PC-3 (cell line): ENCODE data around the gene PXMP4. TPM values are rescaled to one million over a fixed set of nuclear protein-coding genes. Genes with fewer than 3 reads are reported as not detected.

Experiments
- ATAC-seq: fragments of 200-7000 bp; cut with Tn5 transposase; 2 replicates; pipeline ENCODE4 v1.9.1; 2020; ENCODE audit warnings: mild to moderate bottlenecking, moderate library complexity
- BruUV-seq: library from RNA; stranded (reverse); fragments of 400-500 nt; replicated peaks from 2 replicates; lab custom pipeline; 2021; lab: Mats Ljungman, UMichigan
- CTCF ChIA-PET: fragments of 300-600 bp; sonication (Branson Sonifier 250); formaldehyde crosslinking; loops from one replicate; lab custom pipeline; 2022; ENCODE audit warnings: antibody characterized with exemption; lab: Charles Lee
- POLR2A ChIA-PET: fragments of 300-600 bp; sonication (Branson Sonifier 250); formaldehyde crosslinking; loops from one replicate; lab custom pipeline; 2022; ENCODE audit warnings: antibody characterized with exemption; ENCODE audit not compliant: unreplicated experiment; lab: Charles Lee
- DNase-seq: peaks from one replicate; pipeline ENCODE4 v3.0.0-alpha.2; 2015
- H2AFZ ChIP-seq: fragments of 300-600 bp; sonication (generic); 2 replicates; pipeline ENCODE4 v1.6.0; 2016; ENCODE audit warnings: antibody characterized with exemption, low read length
- H3F3A ChIP-seq: fragments of 300-600 bp; sonication (generic); one replicate; pipeline ENCODE4 v1.6.0; 2017; ENCODE audit warnings: antibody characterized with exemption, low read length, control low read depth, mild to moderate bottlenecking; ENCODE audit not compliant: unreplicated experiment
- H3K27ac ChIP-seq: fragments of 300-600 bp; sonication (generic); 2 replicates; pipeline ENCODE4 v1.5.1; 2016; ENCODE audit warnings: mild to moderate bottlenecking, low read length
- H3K27me3 ChIP-seq: fragments of 300-600 bp; sonication (generic); 2 replicates; pipeline ENCODE4 v1.6.1; 2016; ENCODE audit warnings: low read length, mixed read lengths
- H3K36me3 ChIP-seq: fragments of 300-600 bp; sonication (generic); 2 replicates; pipeline ENCODE4 v1.6.1; 2016; ENCODE audit warnings: low read depth, mixed run types, low read length, mixed read lengths
- H3K4me1 ChIP-seq: fragments of 300-600 bp; sonication (generic); 2 replicates; pipeline ENCODE4 v1.5.1; 2016; ENCODE audit warnings: low read length; ENCODE audit not compliant: insufficient read depth
- H3K4me2 ChIP-seq: fragments of 300-600 bp; sonication (generic); 2 replicates; pipeline ENCODE4 v1.6.0; 2016; ENCODE audit warnings: low read length
- H3K4me3 ChIP-seq: fragments of 300-600 bp; sonication (generic); 2 replicates; pipeline ENCODE4 v1.5.1; 2016; ENCODE audit warnings: mild to moderate bottlenecking, low read length, mixed read lengths
- H3K79me2 ChIP-seq: fragments of 300-600 bp; sonication (generic); 2 replicates; pipeline ENCODE4 v1.6.1; 2017; ENCODE audit warnings: low read length, mixed read lengths
- H3K9ac ChIP-seq: fragments of 300-600 bp; sonication (generic); 2 replicates; pipeline ENCODE4 v1.6.0; 2016; ENCODE audit warnings: mild to moderate bottlenecking, low read length
- H3K9me2 ChIP-seq: fragments of 300-600 bp; sonication (generic); replicated peaks from 2 replicates; pipeline ENCODE4 v1.6.1; 2016; ENCODE audit warnings: mixed run types, low read length, mixed read lengths
- H3K9me3 ChIP-seq: fragments of 300-600 bp; sonication (generic); 2 replicates; pipeline ENCODE4 v1.6.1; 2016; ENCODE audit warnings: low read length, mixed read lengths
- H4K20me1 ChIP-seq: fragments of 300-600 bp; sonication (generic); 2 replicates; pipeline ENCODE4 v1.6.1; 2016; ENCODE audit warnings: low read length, mixed read lengths
- EZH2 ChIP-seq: fragments of 300-600 bp; sonication (generic); IDR thresholded peaks from one replicate; pipeline ENCODE4 v1.6.1; 2017; ENCODE audit warnings: antibody characterized with exemption, mild to moderate bottlenecking, low read length; ENCODE audit not compliant: unreplicated experiment
- EZH2phosphoT487 ChIP-seq: fragments of 300-600 bp; sonication (generic); IDR thresholded peaks from 2 replicates; pipeline ENCODE4 v1.6.1; 2018; ENCODE audit warnings: mild to moderate bottlenecking, antibody characterized with exemption, low read length, borderline replicate concordance
- intact Hi-C: fragments of 100-400 bp; cut with micrococcal nuclease; formaldehyde crosslinking; loops from 2 replicates; pipeline ENCODE4 v1.9.0; 2023
- total RNA-seq: library from RNA; depleted of rRNA; stranded (reverse); fragments of >200 nt; gene quantifications from 2 replicates; pipeline ENCODE4 v1.2.3, GENCODE V29; 2014
- TF ChIP-seq, protein P1 (sequence below): fragments of 300-600 bp; sonication (generic); conservative IDR thresholded peaks from 2 replicates; pipeline ENCODE4 v1.5.1; 2017; ENCODE audit warnings: antibody characterized with exemption, low read depth, mild to moderate bottlenecking, low read length

PXMP4 gene
- total RNA-seq, 1 experiment from 2014 or later, result not detected

DNA sequence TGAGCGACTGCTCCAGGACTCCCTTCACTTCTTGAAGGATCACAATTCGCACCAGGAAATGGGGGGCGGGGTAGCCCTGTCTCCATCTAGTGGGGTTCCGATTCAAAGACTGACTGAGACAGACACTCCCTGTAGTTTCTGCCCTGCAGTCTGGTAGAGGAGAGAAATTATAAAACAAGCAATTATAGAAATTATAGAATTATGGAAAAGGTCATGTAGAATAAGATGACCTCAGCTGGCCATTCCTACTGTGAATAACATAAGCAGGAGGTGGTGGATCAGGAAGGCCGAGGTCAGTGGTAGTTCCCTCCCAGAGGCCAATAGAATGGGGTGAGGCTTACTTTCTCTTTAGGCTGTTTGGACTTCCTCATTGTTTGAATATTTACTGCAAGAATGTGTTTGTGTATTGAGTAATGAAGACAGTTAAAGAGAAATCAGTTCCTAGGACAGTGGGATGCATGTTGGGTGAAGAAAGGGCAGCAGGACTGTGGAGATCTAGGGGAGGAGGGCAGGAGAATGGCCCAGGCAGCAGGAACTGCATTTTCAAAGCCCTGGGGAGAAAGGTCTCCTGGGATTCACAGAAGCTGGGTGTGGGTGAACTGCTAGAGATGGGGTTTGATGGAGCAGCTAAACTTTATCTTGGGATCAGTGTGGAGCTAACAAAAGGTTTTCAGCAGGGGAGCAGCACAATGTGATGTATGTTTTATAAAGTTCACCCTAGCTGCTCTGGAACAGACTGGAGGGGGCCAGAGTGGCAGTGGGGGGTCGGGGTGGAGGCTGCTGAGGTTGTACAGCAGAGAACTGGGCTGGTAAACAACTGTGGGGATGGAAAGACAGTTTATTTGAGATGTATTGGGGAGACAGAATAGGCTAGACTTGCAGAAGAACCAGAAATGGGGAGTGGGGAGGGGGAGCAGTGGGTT, 13.8 kb upstream of the PXMP4 start:
- peak; percentile 70 for DNase-seq
- Histone ChIP-seq H3K36me3 (peaks cover 10% of the 10 kb centered on the region), H2AFZ (0 out of 2 replicates have a peak overlapping the region, but pooled peaks have one; percentile 10), H3K4me3 (peak overlapping the region; percentile 73; the same call in 1 of the 2 replicates), H3K79me2 (0 out of 2 replicates have a peak, but pooled peaks cover 3% of the 10 kb centered on the region), H3K9ac (0 out of 2 replicates have a peak overlapping the region, but pooled peaks have one; percentile 75), H3K4me1 (peaks cover 17% of the 10 kb centered on the region), H4K20me1 (no peaks in the 10 kb centered on the region), H3K9me2 (no peaks in the 10 kb centered on the region), H3K27me3 (no peaks in the 10 kb centered on the region), H3K27ac (peak overlapping the region; percentile 53; the same call in 1 of the 2 replicates), H3K4me2 (peak overlapping the region; percentile 91), H3K9me3 (peaks cover 16% of the 10 kb centered on the region), H3F3A (no peaks in the 10 kb centered on the region)
- TSS peak; percentile 68 for BruUV-seq
- TF ChIP-seq EZH2 (no peak), EZH2phosphoT487 (no peak)
- TF ChIP-seq, protein P1, sequence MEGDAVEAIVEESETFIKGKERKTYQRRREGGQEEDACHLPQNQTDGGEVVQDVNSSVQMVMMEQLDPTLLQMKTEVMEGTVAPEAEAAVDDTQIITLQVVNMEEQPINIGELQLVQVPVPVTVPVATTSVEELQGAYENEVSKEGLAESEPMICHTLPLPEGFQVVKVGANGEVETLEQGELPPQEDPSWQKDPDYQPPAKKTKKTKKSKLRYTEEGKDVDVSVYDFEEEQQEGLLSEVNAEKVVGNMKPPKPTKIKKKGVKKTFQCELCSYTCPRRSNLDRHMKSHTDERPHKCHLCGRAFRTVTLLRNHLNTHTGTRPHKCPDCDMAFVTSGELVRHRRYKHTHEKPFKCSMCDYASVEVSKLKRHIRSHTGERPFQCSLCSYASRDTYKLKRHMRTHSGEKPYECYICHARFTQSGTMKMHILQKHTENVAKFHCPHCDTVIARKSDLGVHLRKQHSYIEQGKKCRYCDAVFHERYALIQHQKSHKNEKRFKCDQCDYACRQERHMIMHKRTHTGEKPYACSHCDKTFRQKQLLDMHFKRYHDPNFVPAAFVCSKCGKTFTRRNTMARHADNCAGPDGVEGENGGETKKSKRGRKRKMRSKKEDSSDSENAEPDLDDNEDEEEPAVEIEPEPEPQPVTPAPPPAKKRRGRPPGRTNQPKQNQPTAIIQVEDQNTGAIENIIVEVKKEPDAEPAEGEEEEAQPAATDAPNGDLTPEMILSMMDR, result no peak
- intact Hi-C loops, result loop anchor here (2.0 to 5.0 kb wide), 4 partner anchors 53 to 378 kb away; partner anchors contain the start of genes EIF2S2 and NECAB3
- POLR2A ChIA-PET, result no interaction called here
- CTCF ChIA-PET, result no interaction called here
- peak; percentile 35 for ATAC-seq

DNA sequence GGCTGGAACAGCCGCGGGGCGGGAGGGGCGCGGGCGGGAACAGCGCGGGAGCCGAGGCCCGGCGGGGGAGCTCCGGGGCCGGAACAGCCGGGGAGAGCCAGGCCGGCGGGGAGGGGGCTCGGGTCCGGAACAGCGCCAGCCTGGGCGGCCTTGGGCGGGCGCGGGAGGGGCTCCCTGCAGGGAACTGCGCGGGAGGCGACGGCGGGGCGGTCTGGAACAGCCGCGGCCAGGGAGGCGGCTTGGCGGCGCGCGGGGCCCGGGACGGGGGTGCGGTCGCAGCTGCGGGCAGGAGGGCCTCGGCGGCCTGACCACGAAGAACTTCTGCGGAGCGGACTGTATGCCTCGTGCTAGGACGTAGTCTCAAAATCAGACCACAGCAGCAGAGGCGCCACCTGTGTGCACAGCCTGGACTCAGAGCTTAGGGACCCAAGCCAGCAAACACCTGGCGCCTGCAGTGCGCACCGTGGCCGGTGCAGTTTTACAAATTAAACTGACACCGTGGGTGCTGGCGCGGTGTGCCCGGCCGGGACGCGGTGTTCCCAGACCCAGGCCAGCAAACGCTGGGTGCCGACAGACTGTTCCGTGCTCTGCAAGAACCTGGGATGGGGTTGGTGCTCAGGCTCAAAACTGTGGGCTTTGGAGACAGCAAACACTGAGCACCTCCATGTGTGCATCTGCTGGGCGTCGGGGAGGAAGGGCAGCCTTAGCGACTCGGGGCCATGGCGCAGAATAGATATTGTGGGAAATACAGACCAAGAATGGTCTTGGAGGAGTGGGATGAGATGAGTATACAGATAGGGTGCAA, 12.3 kb upstream of the PXMP4 start:
- Histone ChIP-seq H3K27me3 (no peaks in the 10 kb centered on the region), H3K4me2 (peak overlapping the region; percentile 91), H3K9ac (peak overlapping the region; percentile 75), H3K9me2 (no peaks in the 10 kb centered on the region), H3K79me2 (0 out of 2 replicates have a peak, but pooled peaks cover 3% of the 10 kb centered on the region), H3K27ac (peak overlapping the region; percentile 53), H2AFZ (peak overlapping the region; percentile 75), H4K20me1 (no peaks in the 10 kb centered on the region), H3K4me3 (peak overlapping the region; percentile 73), H3K9me3 (peaks cover 13% of the 10 kb centered on the region), H3K4me1 (peaks cover 17% of the 10 kb centered on the region), H3F3A (no peaks in the 10 kb centered on the region), H3K36me3 (peaks cover 10% of the 10 kb centered on the region)
- TF ChIP-seq, protein P1, result peak; percentile 24; the same call in 1 of the 2 replicates
- no peak for TF ChIP-seq EZH2phosphoT487
- BruUV-seq, result TSS peak; percentile 52
- ChIA-PET CTCF (interaction anchor here (0.5 to 1.3 kb wide), 2 partner anchors 57 to 345 kb away, joined by 3 to 4 read pairs; no protein-coding TSS in a partner anchor), POLR2A (no interaction called here)
- ATAC-seq (peak; percentile 64), DNase-seq (peak; percentile 67)
- intact Hi-C loops, result loop anchor here (1.0 to 5.0 kb wide), 5 partner anchors 55 to 380 kb away; partner anchors contain the start of genes CHMP4B, EIF2S2 and NECAB3
